Endothelial cell of umbilical vein (primary cell): ENCODE results near the gene NT5C1A. TPM values are rescaled to one million over a fixed set of nuclear protein-coding genes. Genes with fewer than 3 reads are reported as not detected.

Source experiments
- BruUV-seq: library from RNA; stranded (reverse); fragments of 400-500 nt; replicated peaks from 2 replicates; lab custom pipeline; 2021; lab: Mats Ljungman, UMichigan
- CTCF ChIA-PET: fragments of 300-600, 350-600 bp; sonication (Branson Sonifier 250); formaldehyde crosslinking; loops from one replicate; lab custom pipeline; 2021; ENCODE audit warnings: antibody characterized with exemption, inconsistent platforms; lab: Charles Lee
- POLR2A ChIA-PET: fragments of 300-600, 350-600 bp; sonication (Branson Sonifier 250); formaldehyde crosslinking; loops from one replicate; lab custom pipeline; 2021; ENCODE audit warnings: antibody characterized with exemption, inconsistent platforms; lab: Charles Lee
- DNase-seq: peaks from one replicate; pipeline ENCODE4 v3.0.0-alpha.2; 2011; ENCODE audit warnings: low read depth, low spot score
- FAIRE-seq: peaks from 2 replicates; lab custom pipeline; 2011; peaks lifted over from hg19 to GRCh38; lab: Jason Lieb, UNC
- H2AFZ ChIP-seq: 2 replicates; pipeline ENCODE4 v1.6.0; 2012; ENCODE audit warnings: low read depth, low read length, control low read depth, inconsistent platforms
- H3K27ac ChIP-seq: 2 replicates; pipeline ENCODE4 v1.5.1; 2011; ENCODE audit warnings: low read depth, mild to moderate bottlenecking, control low read depth, low read length, moderate library complexity; ENCODE audit not compliant: insufficient read depth
- H3K27me3 ChIP-seq, 2 experiments: 2 replicates each; pipeline versions ENCODE4 v1.6.0 to v1.6.1; 2011; ENCODE audit warnings: low read length in 2 of 2, mixed read lengths in 1 of 2; ENCODE audit not compliant: control insufficient read depth in 2 of 2, insufficient read depth in 2 of 2
- H3K36me3 ChIP-seq, 2 experiments: 2 replicates in 1 of 2; 3 replicates in 1 of 2; pipeline ENCODE4 v1.5.1; 2011; ENCODE audit warnings: low read length in 2 of 2, mild to moderate bottlenecking in 1 of 2, moderate library complexity in 1 of 2; ENCODE audit not compliant: control insufficient read depth in 2 of 2, insufficient read depth in 2 of 2; ENCODE audit errors: extremely low read depth in 1 of 2
- H3K4me1 ChIP-seq: 3 replicates; pipeline ENCODE4 v1.5.1; 2011; ENCODE audit warnings: mild to moderate bottlenecking, low read length; ENCODE audit not compliant: control insufficient read depth, insufficient read depth; ENCODE audit errors: extremely low read depth
- H3K4me2 ChIP-seq: 2 replicates; pipeline ENCODE4 v1.6.1; 2011; ENCODE audit warnings: low read length, control low read depth, mixed read lengths; ENCODE audit not compliant: insufficient read depth
- H3K4me3 ChIP-seq, 3 experiments: fragments of 200-600 bp in 1 of 3; sonication (generic), shearing (Covaris generic) in 1 of 3; replicated peaks in 1 of 3; 2 replicates each; pipeline ENCODE4 v1.5.1; 2011 to 2016; ENCODE audit warnings: control low read depth in 3 of 3, low read length in 3 of 3, mild to moderate bottlenecking in 2 of 3, inconsistent platforms in 1 of 3, low read depth in 1 of 3, moderate library complexity in 1 of 3; ENCODE audit not compliant: insufficient read depth in 1 of 3
- H3K79me2 ChIP-seq: 2 replicates; pipeline ENCODE4 v1.6.0; 2012; ENCODE audit warnings: low read length, inconsistent platforms; ENCODE audit not compliant: control insufficient read depth, insufficient read depth
- H3K9ac ChIP-seq: replicated peaks from 2 replicates; pipeline ENCODE3; 2011; ENCODE audit warnings: low read length, control low read depth; ENCODE audit not compliant: insufficient read depth; ENCODE audit errors: extremely low read depth
- H3K9me1 ChIP-seq: replicated peaks from 3 replicates; pipeline ENCODE4 v1.6.0; 2011; ENCODE audit warnings: mild to moderate bottlenecking, low read length; ENCODE audit not compliant: control insufficient read depth, insufficient read depth; ENCODE audit errors: extremely low read depth
- H3K9me3 ChIP-seq: replicated peaks from 2 replicates; pipeline ENCODE4 v1.5.1; 2012; ENCODE audit warnings: low read length, inconsistent platforms; ENCODE audit not compliant: control insufficient read depth, insufficient read depth
- H4K20me1 ChIP-seq: replicated peaks from 2 replicates; pipeline ENCODE3; 2011; ENCODE audit warnings: mild to moderate bottlenecking, low read length; ENCODE audit not compliant: control insufficient read depth, insufficient read depth; ENCODE audit errors: extremely low read depth
- CTCF ChIP-seq, 2 donors: IDR thresholded peaks; 1 replicate in 1 of 2; 2 replicates in 1 of 2; pipeline ENCODE4 v1.5.1; 2011; ENCODE audit warnings: low read length in 2 of 2, mild to moderate bottlenecking in 2 of 2, moderate library complexity in 2 of 2, control low read depth in 1 of 2, inconsistent platforms in 1 of 2, low read depth in 1 of 2; ENCODE audit not compliant: insufficient read depth in 1 of 2; ENCODE audit errors: extremely low read depth in 1 of 2
- EZH2 ChIP-seq: IDR thresholded peaks from 2 replicates; pipeline ENCODE4 v1.6.1; 2012; ENCODE audit warnings: borderline replicate concordance, low read depth, mild to moderate bottlenecking, moderate library complexity, low read length, inconsistent platforms; ENCODE audit not compliant: severe bottlenecking
- FOS ChIP-seq: IDR thresholded peaks from 2 replicates; pipeline ENCODE4 v1.6.1; 2011; ENCODE audit warnings: mild to moderate bottlenecking, low read length, moderate library complexity, borderline replicate concordance; ENCODE audit not compliant: insufficient read depth
- GATA2 ChIP-seq: IDR thresholded peaks from 2 replicates; pipeline ENCODE4 v1.7.0; 2011; ENCODE audit warnings: low read depth, mild to moderate bottlenecking, moderate library complexity, mixed read lengths, low read length; ENCODE audit not compliant: insufficient read length, insufficient read depth
- JUN ChIP-seq: IDR thresholded peaks from 2 replicates; pipeline ENCODE4 v1.6.1; 2011; ENCODE audit warnings: borderline replicate concordance, low read depth; ENCODE audit not compliant: insufficient read length, insufficient read depth
- MAX ChIP-seq: IDR thresholded peaks from 2 replicates; pipeline ENCODE4 v1.6.1; 2011; ENCODE audit not compliant: insufficient read depth, insufficient read length
- MYC ChIP-seq: IDR thresholded peaks from one replicate; pipeline ENCODE4 v1.6.1; 2011; ENCODE audit warnings: mild to moderate bottlenecking, low read depth, low read length
- POLR2A ChIP-seq: IDR thresholded peaks from 2 replicates; pipeline ENCODE4 v1.6.1; 2012; ENCODE audit warnings: low read depth, mild to moderate bottlenecking, control low read depth, low read length
- POLR2AphosphoS5 ChIP-seq: IDR thresholded peaks from 2 replicates; pipeline ENCODE4 v1.6.1; 2012; ENCODE audit warnings: low read depth, mild to moderate bottlenecking, control low read depth, low read length, moderate library complexity; ENCODE audit not compliant: insufficient read depth
- dilution Hi-C: fragments of 300-500 bp; cut with MboI; formaldehyde crosslinking; loops from one replicate; pipeline ENCODE4 v1.15.0; 2019; ENCODE audit warnings: low sequenced_read_pairs; ENCODE audit not compliant: extremely low pct_ligation_motif_present
- intact Hi-C: fragments of 100-400 bp; cut with micrococcal nuclease; formaldehyde crosslinking; loops from one replicate; pipeline ENCODE4 v1.10.0; 2022
- polyA plus RNA-seq, 4 experiments: library from polyadenylated mRNA; depleted of rRNA in 3 of 4; stranded (reverse) in 3 of 4; unstranded in 1 of 4; fragments of >200 nt; gene quantifications; 2 replicates each; pipeline versions ENCODE4 v1.2.1 to v1.2.3, GENCODE V29; 2011 to 2012; ENCODE audit warnings: missing spikeins in 1 of 4
- total RNA-seq: library from RNA; stranded (reverse); gene quantifications from 2 replicates; pipeline ENCODE4 v1.2.3, GENCODE V29; 2021

Gene NT5C1A
- total and polyA plus RNA-seq, 2 donors (not counting 3 experiments of a cell fraction or from before 2014, with no cell fraction given), result not detected

DNA sequence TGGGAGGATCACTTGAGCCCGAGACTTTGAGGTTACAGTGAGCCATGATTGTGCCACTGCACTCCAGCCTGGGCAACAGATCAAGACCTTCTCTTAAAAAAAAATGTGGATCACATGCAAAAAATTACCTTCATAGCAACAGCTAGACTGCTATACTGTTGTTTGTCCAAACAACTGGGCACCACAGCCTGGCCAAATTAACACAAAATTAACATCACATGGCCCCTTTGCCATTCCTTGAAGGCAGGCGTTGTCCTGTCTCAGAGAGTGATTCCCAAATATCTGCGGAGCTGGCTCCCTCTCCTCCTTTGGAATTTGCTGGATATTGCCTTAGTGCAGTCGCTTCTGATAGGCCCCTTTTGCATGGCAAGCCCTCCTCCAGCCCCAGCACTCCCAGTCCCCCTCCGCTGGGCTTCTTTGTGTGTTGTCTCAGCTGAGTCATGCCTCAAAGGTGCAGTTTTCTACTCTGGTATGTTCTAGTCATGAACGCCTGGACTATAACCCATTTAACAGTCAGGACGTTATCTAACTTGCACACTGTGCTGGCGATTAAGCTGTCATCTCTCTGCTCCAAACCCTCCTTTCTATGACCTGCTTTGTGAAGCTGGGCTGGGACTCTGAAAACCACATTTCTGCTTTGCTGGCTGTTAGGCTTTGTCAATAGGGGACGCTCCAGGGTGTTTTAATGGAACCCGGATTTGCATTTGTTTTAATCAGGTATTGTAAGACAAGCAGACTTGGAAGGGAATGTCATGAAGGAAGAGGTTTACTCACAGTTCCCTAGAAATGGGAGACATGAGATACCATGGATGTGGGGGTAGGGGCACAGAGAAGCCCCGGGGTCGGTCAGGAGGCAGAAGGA is 39.4 kb upstream of the NT5C1A start:
- no peak overlapping the region for H2AFZ ChIP-seq
- no peaks in the 10 kb centered on the region for H4K20me1 ChIP-seq
- no TSS peak for BruUV-seq
- dilution Hi-C loops (no loop called here), intact Hi-C loops (no loop called here)
- no peak overlapping the region for H3K4me3 ChIP-seq
- H3K27ac ChIP-seq, result no peak overlapping the region
- H3K4me2 ChIP-seq, result no peak overlapping the region
- DNase-seq (no peak), FAIRE-seq (no peak)
- no peaks in the 10 kb centered on the region for H3K79me2 ChIP-seq
- no peak for TF ChIP-seq FOS
- no peak for TF ChIP-seq GATA2
- TF ChIP-seq POLR2A, result no peak
- TF ChIP-seq MAX, result no peak
- no peak for TF ChIP-seq JUN
- no peak for TF ChIP-seq POLR2AphosphoS5
- TF ChIP-seq EZH2, result no peak
- no peak for TF ChIP-seq CTCF (IDR thresholded peaks at IDR 0.05; ENCODE audit: extremely low read depth in 1 of 2, insufficient read depth in 1 of 2, low read depth in 1 of 2, low read length in 2 of 2)
- TF ChIP-seq MYC, result no peak
- no peak overlapping the region for H3K9ac ChIP-seq
- H3K9me3 ChIP-seq, result no peaks in the 10 kb centered on the region
- ChIA-PET POLR2A (no interaction called here), CTCF (interaction anchor here (0.5 to 1.3 kb wide), 8 partner anchors 10 to 960 kb away, joined by 3 to 5 read pairs (median 3); partner anchors contain the start of gene HPCAL4)
- no peaks in the 10 kb centered on the region for H3K36me3 ChIP-seq
- H3K4me1 ChIP-seq, result no peaks in the 10 kb centered on the region
- no peaks in the 10 kb centered on the region for H3K9me1 ChIP-seq
- H3K27me3 ChIP-seq, result peaks cover 25 to 28% of the 10 kb centered on the region in 2 experiments
